Left lung (tissue), 10 donors: Measurements from ENCODE around the gene LY6G5B. TPM values are rescaled to one million over a fixed set of nuclear protein-coding genes. Genes with fewer than 3 reads are reported as not detected.

Experiments used
- ATAC-seq: fragments of 200-7000 bp; cut with Tn5 transposase; one replicate; pipeline ENCODE4 v1.9.1; 2020; ENCODE audit warnings: moderate library complexity
- DNase-seq, 4 donors: peaks; one replicate each; pipeline ENCODE4 v3.0.0-alpha.2; 2013 to 2020
- H3K27ac ChIP-seq, 2 donors: fragments of 200-600 bp; sonication (generic) in 1 of 2; one replicate each; pipeline versions ENCODE4 v1.5.0 to v1.8.0; 2020 to 2021
- H3K27me3 ChIP-seq, 2 donors: fragments of 200-600 bp; sonication (generic) in 1 of 2; one replicate each; pipeline versions ENCODE4 v1.5.0 to v1.8.0; 2020 to 2021
- H3K36me3 ChIP-seq, 2 donors: fragments of 200-600 bp; sonication (generic) in 1 of 2; one replicate each; pipeline versions ENCODE4 v1.5.0 to v1.8.0; 2020 to 2021
- H3K4me1 ChIP-seq, 2 donors: fragments of 200-600 bp; one replicate each; pipeline ENCODE4 v1.8.0; 2021
- H3K4me3 ChIP-seq, 2 donors: fragments of 200-600 bp; sonication (generic) in 1 of 2; one replicate each; pipeline versions ENCODE4 v1.5.0 to v1.8.0; 2020 to 2021; ENCODE audit warnings: mild to moderate bottlenecking in 1 of 2
- H3K9me3 ChIP-seq, 2 donors: fragments of 200-600 bp; sonication (generic) in 1 of 2; one replicate each; pipeline versions ENCODE4 v1.5.0 to v1.8.0; 2020 to 2021
- CTCF ChIP-seq, 2 donors: fragments of 200-600 bp; sonication (generic) in 1 of 2; IDR thresholded peaks; one replicate each; pipeline versions ENCODE4 v1.5.0 to v1.8.0; 2021; ENCODE audit warnings: antibody characterized with exemption in 2 of 2
- intact Hi-C, 2 donors: fragments of 100-400 bp; cut with DNase I; formaldehyde crosslinking; loops; one replicate each; pipeline versions ENCODE4 v1.11.2 to v1.14.2; 2022
- polyA plus RNA-seq, 6 donors: library from polyadenylated mRNA; unstranded; fragments of 120-200 nt; gene quantifications; one replicate each; pipeline ENCODE4 v1.2.1, GENCODE V29; 2013; ENCODE audit not compliant: insufficient read length in 6 of 6
- total RNA-seq, 2 donors: library from RNA; stranded (reverse); fragmentation: NEBNext Ultra II Directional; extraction: Animal tissue kit (Norgen Biotek cat#: 25700); gene quantifications; one replicate each; pipeline ENCODE4 v1.2.1, GENCODE V29; 2021
- donor health status: DM: no; HTN: yes; CAD: no.
- donor health status: DM: no; HTN: no; CAD: no.

Gene LY6G5B
- total and polyA plus RNA-seq, 8 donors, result 6.9 to 41.0 (median 30.1) TPM

DNA sequence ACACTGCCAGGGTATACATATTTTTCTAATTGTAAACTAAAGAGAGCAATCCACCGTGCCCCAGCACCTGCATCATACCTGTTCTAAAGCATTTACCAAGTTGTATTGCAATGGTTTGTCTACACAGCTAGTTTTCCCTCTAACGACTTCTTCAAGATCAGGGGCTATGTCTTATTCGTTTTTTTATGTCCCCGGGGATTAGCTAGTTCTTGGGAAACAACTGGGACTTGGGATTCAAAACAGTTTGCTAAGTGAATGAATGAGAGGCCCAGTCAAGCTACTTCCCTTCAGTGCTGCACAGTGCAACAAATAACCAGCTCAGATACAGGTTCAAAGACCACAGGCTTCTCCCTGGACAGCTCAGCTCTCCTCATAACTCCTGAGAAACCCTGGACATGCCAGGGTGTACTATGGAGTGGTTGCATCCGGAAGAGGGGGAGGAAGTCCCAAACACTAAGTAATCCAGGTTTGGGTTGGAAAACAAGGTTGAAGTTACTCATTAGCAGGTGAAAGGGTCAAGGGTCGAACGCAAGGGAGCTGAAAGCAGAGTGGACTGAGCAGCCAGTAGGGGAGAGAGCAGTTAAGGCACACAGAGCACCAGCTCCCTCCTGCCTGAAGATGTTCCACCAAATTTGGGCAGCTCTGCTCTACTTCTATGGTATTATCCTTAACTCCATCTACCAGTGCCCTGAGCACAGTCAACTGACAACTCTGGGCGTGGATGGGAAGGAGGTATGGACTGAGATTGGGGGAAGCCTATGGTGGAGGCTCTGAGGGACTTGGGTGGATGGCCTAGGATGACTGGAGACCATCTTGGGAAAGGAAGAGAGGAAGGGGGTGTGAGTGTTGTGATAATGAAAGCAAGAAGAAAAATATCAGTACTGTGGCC, 14.2 kb upstream of the LY6G5B start, which contains the start of gene APOM:
TSS of gene APOM (plus strand) at position 546 of the 889 bp plus-strand sequence. CDS start at position 619, 73 bp downstream.
- Histone ChIP-seq H3K27ac (no peak within 1 kb of the TSS), H3K4me1 (peaks cover 20 to 66% of the 10 kb centered on the region in 2 donors), H3K36me3 (peaks cover 0 to 27% of the 10 kb centered on the region in 2 donors), H3K4me3 (no peak within 1 kb of the TSS), H3K9me3 (no peaks in the 10 kb centered on the region), H3K27me3 (no peaks in the 10 kb centered on the region)
- ATAC-seq, result no peak
- no peak for DNase-seq
- TF ChIP-seq CTCF (IDR thresholded peaks at IDR 0.05), result no peak
- intact Hi-C loops, result no loop called here

DNA sequence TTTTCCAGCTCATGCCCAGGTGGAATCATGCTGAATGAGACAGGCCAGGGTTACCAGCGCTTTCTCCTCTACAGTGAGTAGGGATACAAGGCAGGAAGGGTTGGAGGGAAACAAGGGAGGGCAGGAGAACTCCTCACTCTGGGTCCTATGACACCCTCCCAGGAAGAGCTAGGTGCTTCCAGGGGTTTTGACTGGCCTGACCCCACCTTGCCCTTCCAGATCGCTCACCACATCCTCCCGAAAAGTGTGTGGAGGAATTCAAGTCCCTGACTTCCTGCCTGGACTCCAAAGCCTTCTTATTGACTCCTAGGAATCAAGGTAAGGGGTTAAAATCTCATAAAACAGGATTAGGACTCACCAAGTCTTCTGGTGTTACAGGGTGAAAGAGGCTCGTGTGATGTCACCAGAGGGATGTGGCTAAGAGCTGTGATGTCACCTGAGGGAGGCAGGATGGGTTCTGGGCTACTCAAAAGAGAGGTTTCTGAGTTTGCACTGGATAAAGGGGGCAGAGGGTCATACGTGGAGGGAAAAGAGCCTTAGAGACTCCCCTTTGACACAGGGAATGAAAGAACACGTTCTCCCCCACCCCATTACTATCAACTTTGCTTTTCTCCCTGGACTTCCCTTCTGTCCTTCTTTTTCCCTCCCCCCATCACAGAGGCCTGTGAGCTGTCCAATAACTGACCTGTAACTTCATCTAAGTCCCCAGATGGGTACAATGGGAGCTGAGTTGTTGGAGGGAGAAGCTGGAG, 12.2 kb upstream of the LY6G5B start:
- no peak for TF ChIP-seq CTCF (IDR thresholded peaks at IDR 0.05)
- intact Hi-C loops, result no loop called here
- peaks cover 0 to 34% of the 10 kb centered on the region in 2 donors for H3K36me3 ChIP-seq
- ATAC-seq, result no peak
- DNase-seq, result no peak
- H3K4me3 ChIP-seq, result no peak overlapping the region
- H3K9me3 ChIP-seq, result no peaks in the 10 kb centered on the region
- peaks cover 15 to 70% of the 10 kb centered on the region in 2 donors for H3K4me1 ChIP-seq
- no peaks in the 10 kb centered on the region for H3K27me3 ChIP-seq
- peak overlapping the region in 1 of 2 donors; percentile 37 for H3K27ac ChIP-seq

DNA sequence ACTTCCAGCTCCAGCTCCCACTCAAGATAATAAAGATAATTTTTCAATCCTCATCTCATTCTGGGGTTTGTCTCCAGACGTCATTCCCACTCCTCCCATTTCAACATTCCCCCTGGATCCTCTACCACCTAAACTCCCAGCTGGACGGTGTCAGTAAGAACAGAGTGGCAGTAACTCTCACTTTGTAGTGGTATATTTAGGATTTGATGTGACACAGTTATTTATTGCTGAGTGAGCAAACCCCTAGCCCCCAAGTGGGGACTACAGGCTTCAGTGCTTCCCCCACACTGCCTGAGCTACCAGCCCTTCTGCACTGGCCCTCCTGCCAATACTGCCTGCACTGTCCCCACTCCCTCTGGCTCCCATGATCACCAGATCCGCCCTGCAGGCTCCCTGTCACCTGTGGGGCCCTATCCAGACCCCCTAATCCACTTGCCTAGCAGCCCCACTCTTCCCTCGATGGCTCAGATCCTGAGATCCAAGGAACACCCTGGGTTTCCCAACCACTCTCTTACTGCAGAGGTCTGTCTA, 11.6 kb upstream of the LY6G5B start:
- DNase-seq (peak in 1 of 4 donors; percentile 40), ATAC-seq (no peak)
- Histone ChIP-seq H3K27me3 (no peaks in the 10 kb centered on the region), H3K9me3 (no peaks in the 10 kb centered on the region), H3K36me3 (peaks cover 0 to 39% of the 10 kb centered on the region in 2 donors), H3K4me3 (peak overlapping the region in 1 of 2 donors; percentile 92), H3K4me1 (peaks cover 16 to 74% of the 10 kb centered on the region in 2 donors), H3K27ac (peak overlapping the region in 1 of 2 donors; percentile 37)
- intact Hi-C loops, result no loop called here
- TF ChIP-seq CTCF (IDR thresholded peaks at IDR 0.05), result no peak

GRCh38 chr6:31658983-31659648, 10.7 kb upstream of the LY6G5B start:
- ATAC-seq (no peak), DNase-seq (peak in 1 of 4 donors; percentile 51)
- Histone ChIP-seq H3K27me3 (no peaks in the 10 kb centered on the region), H3K4me3 (peak overlapping the region; percentile 73 to 92), H3K4me1 (peaks cover 25 to 74% of the 10 kb centered on the region in 2 donors), H3K9me3 (no peaks in the 10 kb centered on the region), H3K36me3 (peaks cover 0 to 47% of the 10 kb centered on the region in 2 donors), H3K27ac (peak overlapping the region in 1 of 2 donors; percentile 90)
- TF ChIP-seq CTCF (IDR thresholded peaks at IDR 0.05), result no peak
- intact Hi-C loops, result no loop called here
